BLaER1 (cell line): ENCODE results near the gene CAPZB.
A peak's percentile ranks its signal among the peaks of the same experiment; 100 is the strongest.

Experiments
- H3K27ac ChIP-seq: shearing (Covaris generic); formaldehyde crosslinking; 2 replicates; pipeline ENCODE4 v1.8.1; 2022
- H3K27me3 ChIP-seq: shearing (Covaris generic); formaldehyde crosslinking; 2 replicates; pipeline ENCODE4 v1.8.1; 2022
- H3K36me3 ChIP-seq: shearing (Covaris generic); formaldehyde crosslinking; 2 replicates; pipeline ENCODE4 v1.8.1; 2022
- H3K4me1 ChIP-seq: shearing (Covaris generic); formaldehyde crosslinking; 2 replicates; pipeline ENCODE4 v1.8.1; 2022
- H3K4me2 ChIP-seq: shearing (Covaris generic); formaldehyde crosslinking; 2 replicates; pipeline ENCODE4 v1.8.1; 2022
- H3K4me3 ChIP-seq: shearing (Covaris generic); formaldehyde crosslinking; 2 replicates; pipeline ENCODE4 v1.8.1; 2022
- H3K9ac ChIP-seq: shearing (Covaris generic); formaldehyde crosslinking; 2 replicates; pipeline ENCODE4 v1.8.1; 2022
- H3K9me3 ChIP-seq: shearing (Covaris generic); formaldehyde crosslinking; 2 replicates; pipeline ENCODE4 v1.8.1; 2022
- H4K20me1 ChIP-seq: shearing (Covaris generic); formaldehyde crosslinking; 2 replicates; pipeline ENCODE4 v1.8.1; 2022
- Cebpa-rat ChIP-seq: shearing (Covaris generic); IDR thresholded peaks from 2 replicates; pipeline ENCODE4 v1.8.1; 2022

CAPZB gene

GRCh38 chr1:19460535-19461219 lies 24.7 kb downstream of the CAPZB start:
- H3K27ac ChIP-seq = no peak overlapping the region
- H3K4me3 ChIP-seq = no peak overlapping the region
- peaks cover 6% of the 10 kb centered on the region; the same call in 1 of the 2 replicates for H3K9me3 ChIP-seq
- peaks cover 82% of the 10 kb centered on the region for H3K4me1 ChIP-seq
- no peak for TF ChIP-seq Cebpa-rat
- peaks cover 15% of the 10 kb centered on the region; the same call in 1 of the 2 replicates for H3K36me3 ChIP-seq
- H4K20me1 ChIP-seq = peaks cover 98% of the 10 kb centered on the region
- H3K9ac ChIP-seq = no peak overlapping the region
- H3K4me2 ChIP-seq = no peak overlapping the region
- no peaks in the 10 kb centered on the region for H3K27me3 ChIP-seq

- no peaks in the 10 kb centered on the region for H3K36me3 ChIP-seq
- no peaks in the 10 kb centered on the region for H3K9me3 ChIP-seq
- H3K4me3 ChIP-seq = no peak overlapping the region
- peak overlapping the region; percentile 78 for H3K4me2 ChIP-seq
- no peak for TF ChIP-seq Cebpa-rat
- H3K27me3 ChIP-seq = no peaks in the 10 kb centered on the region
- H3K4me1 ChIP-seq = peaks cover 92% of the 10 kb centered on the region
- peak overlapping the region; percentile 51; the same call in 1 of the 2 replicates for H3K9ac ChIP-seq
- peak overlapping the region; percentile 68 for H3K27ac ChIP-seq
- H4K20me1 ChIP-seq = peaks cover 98% of the 10 kb centered on the region
Measured at GRCh38 chr1:19458815-19459417, 26.4 kb downstream of the CAPZB start.

- Histone ChIP-seq H3K9ac (peak overlapping the region; percentile 49; the same call in 1 of the 2 replicates), H3K4me3 (no peak overlapping the region), H3K9me3 (no peaks in the 10 kb centered on the region), H3K36me3 (no peaks in the 10 kb centered on the region), H3K27ac (peak overlapping the region; percentile 68; the same call in 1 of the 2 replicates), H3K27me3 (no peaks in the 10 kb centered on the region), H3K4me2 (peak overlapping the region; percentile 78), H3K4me1 (peaks cover 92% of the 10 kb centered on the region), H4K20me1 (peaks cover 98% of the 10 kb centered on the region)
- TF ChIP-seq Cebpa-rat = no peak
Measured at GRCh38 chr1:19457607-19458006, 27.7 kb downstream of the CAPZB start.

GRCh38 chr1:19456968-19457441 lies 28.3 kb downstream of the CAPZB start:
- Histone ChIP-seq H3K36me3 (no peaks in the 10 kb centered on the region), H3K27me3 (no peaks in the 10 kb centered on the region), H3K9me3 (no peaks in the 10 kb centered on the region), H3K4me1 (peaks cover 92% of the 10 kb centered on the region), H4K20me1 (peaks cover 98% of the 10 kb centered on the region), H3K4me3 (no peak overlapping the region), H3K4me2 (peak overlapping the region; percentile 78), H3K27ac (peak overlapping the region; percentile 68), H3K9ac (peak overlapping the region; percentile 49; the same call in 1 of the 2 replicates)
- no peak for TF ChIP-seq Cebpa-rat

GRCh38 chr1:19455353-19455752 lies 30.0 kb downstream of the CAPZB start:
- H3K27me3 ChIP-seq = no peaks in the 10 kb centered on the region
- peak overlapping the region; percentile 79 for H3K4me2 ChIP-seq
- H4K20me1 ChIP-seq = peaks cover 100% of the 10 kb centered on the region

GRCh38 chr1:19454265-19455146 lies 30.8 kb downstream of the CAPZB start:
- H3K27me3 ChIP-seq = no peaks in the 10 kb centered on the region
- H3K36me3 ChIP-seq = 0 out of 2 replicates have a peak, but pooled peaks cover 5% of the 10 kb centered on the region
- TF ChIP-seq Cebpa-rat = no peak
- H3K27ac ChIP-seq = peak overlapping the region; percentile 33
- H3K4me3 ChIP-seq = no peak overlapping the region
- H3K4me1 ChIP-seq = peaks cover 90% of the 10 kb centered on the region
- peak overlapping the region; percentile 17; the same call in 1 of the 2 replicates for H3K9ac ChIP-seq
- H4K20me1 ChIP-seq = peaks cover 100% of the 10 kb centered on the region
- H3K4me2 ChIP-seq = peak overlapping the region; percentile 79
- H3K9me3 ChIP-seq = no peaks in the 10 kb centered on the region

More at GRCh38 chr1:19455353-19455752, 30.0 kb downstream of the CAPZB start:
- Histone ChIP-seq H3K27ac (peak overlapping the region; percentile 33; the same call in 1 of the 2 replicates), H3K9me3 (no peaks in the 10 kb centered on the region), H3K36me3 (0 out of 2 replicates have a peak, but pooled peaks cover 4% of the 10 kb centered on the region), H3K9ac (no peak overlapping the region), H3K4me3 (no peak overlapping the region), H3K4me1 (peaks cover 93% of the 10 kb centered on the region)
- TF ChIP-seq Cebpa-rat = no peak

GRCh38 chr1:19453741-19454201 lies 31.6 kb downstream of the CAPZB start:
- Histone ChIP-seq H3K27me3 (no peaks in the 10 kb centered on the region), H3K27ac (no peak overlapping the region), H3K4me1 (peaks cover 90% of the 10 kb centered on the region), H3K9me3 (no peaks in the 10 kb centered on the region), H4K20me1 (peaks cover 100% of the 10 kb centered on the region), H3K36me3 (peaks cover 12% of the 10 kb centered on the region; the same call in 1 of the 2 replicates), H3K9ac (no peak overlapping the region), H3K4me3 (no peak overlapping the region), H3K4me2 (peak overlapping the region; percentile 79)
- TF ChIP-seq Cebpa-rat = no peak

- Histone ChIP-seq H3K4me3 (no peak overlapping the region), H3K27me3 (no peaks in the 10 kb centered on the region), H3K36me3 (peaks cover 12% of the 10 kb centered on the region; the same call in 1 of the 2 replicates), H3K27ac (no peak overlapping the region), H3K4me1 (peaks cover 90% of the 10 kb centered on the region), H3K9me3 (no peaks in the 10 kb centered on the region), H3K9ac (no peak overlapping the region), H3K4me2 (no peak overlapping the region), H4K20me1 (peaks cover 100% of the 10 kb centered on the region)
- no peak for TF ChIP-seq Cebpa-rat
Measured at GRCh38 chr1:19452221-19452663, 33.1 kb downstream of the CAPZB start.
